NCI-H748 (cell line): ENCODE data around the gene ABHD5.
"Not testable (repeated sequence)": the region's sequence is repeated elsewhere in the genome, so short reads cannot be mapped to it uniquely, and the experiment has no call there.

Experiments used
- DNase-seq: peaks from one replicate; lab custom pipeline; 2025; ENCODE audit not compliant: unreplicated experiment; lab: John Stamatoyannopoulos, UW

ABHD5 gene

DNA sequence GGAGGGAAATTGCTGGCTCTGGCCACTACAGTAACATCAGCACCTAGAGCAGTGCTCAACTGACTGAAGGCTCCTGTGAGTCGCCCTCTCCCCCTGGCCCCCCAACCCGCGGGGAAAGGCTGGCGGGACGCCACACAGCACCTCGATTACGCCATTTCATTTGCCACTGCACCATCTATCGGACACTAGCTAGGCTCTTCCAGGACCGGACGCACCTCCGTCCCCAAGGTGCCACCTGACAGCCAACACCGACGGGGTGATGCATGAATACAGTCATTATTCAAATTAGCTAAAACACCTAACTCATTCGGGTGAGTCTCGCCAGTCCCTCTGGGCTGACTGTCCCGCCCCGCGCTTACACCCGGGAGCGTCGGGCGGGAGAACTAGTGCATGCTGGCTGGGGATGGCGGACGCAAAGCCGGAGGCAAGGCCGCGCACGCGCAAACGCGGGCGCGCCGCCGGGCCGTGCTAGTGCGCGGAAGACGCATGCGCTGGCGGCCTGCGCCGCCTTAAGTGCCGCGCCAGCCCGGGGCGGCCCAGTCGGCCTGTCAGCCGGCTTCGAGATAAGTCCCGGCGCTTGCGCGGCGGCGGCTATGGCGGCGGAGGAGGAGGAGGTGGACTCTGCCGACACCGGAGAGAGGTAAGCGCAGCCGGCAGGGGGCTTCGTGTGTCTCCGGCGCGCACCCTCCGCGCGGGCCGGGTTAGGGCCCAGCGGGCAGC lies at the start of gene ABHD5:
Gene ABHD5, plus strand, starts transcription at position 539 of the 720 bp plus-strand sequence. Its CDS starts 55 bp downstream, at position 594.
- DNase-seq: peak; percentile 94

DNA sequence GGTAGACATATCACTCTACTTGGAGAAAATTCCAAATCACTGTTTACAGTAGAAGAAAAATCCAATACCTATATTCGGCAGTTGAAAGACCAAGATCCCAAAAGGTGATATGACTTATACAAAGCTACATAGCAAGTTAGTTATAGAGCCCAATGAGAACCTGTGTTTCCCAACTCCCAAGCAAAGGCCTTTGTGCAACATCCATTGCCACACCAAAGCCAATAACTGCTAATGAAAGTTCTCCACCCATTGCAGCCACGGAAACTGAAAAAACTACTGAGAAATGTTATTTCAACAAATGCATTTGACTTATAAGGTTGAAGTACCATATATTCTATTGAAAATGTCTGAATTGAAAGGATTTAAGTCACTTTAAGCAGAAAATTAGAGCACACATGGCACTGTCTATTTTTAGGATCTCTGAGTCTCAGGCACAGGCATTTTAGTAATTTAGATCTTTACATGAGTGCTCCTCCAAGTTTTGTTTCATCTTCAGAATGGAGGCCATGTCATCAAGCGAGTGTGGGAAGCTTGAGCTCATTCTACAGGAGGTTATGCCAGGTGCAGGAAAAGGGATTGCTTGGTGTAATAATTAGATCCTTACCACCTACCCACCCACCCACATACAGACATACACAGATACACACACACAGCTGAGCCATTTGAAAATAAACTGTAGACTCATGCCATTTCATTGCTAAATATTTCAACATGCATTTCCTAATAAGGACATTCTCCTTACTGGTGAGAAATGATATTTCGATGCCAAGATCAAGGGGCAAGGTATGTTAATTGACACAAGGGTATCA lies 49.2 kb upstream of the ABHD5 start:
- DNase-seq: no peak

GRCh38 chr3:43644443-43644842 lies 46.3 kb upstream of the ABHD5 start:
- DNase-seq: no peak

GRCh38 chr3:43647331-43648166 lies 43.2 kb upstream of the ABHD5 start:
- no peak for DNase-seq

GRCh38 chr3:43648957-43649356 lies 41.8 kb upstream of the ABHD5 start:
- no peak for DNase-seq

- DNase-seq: peak; percentile 3
These were observed 41.3 kb upstream of the ABHD5 start for GRCh38 chr3:43649365-43649968.

GRCh38 chr3:43650345-43650744 lies 40.4 kb upstream of the ABHD5 start:
- no peak for DNase-seq

DNA sequence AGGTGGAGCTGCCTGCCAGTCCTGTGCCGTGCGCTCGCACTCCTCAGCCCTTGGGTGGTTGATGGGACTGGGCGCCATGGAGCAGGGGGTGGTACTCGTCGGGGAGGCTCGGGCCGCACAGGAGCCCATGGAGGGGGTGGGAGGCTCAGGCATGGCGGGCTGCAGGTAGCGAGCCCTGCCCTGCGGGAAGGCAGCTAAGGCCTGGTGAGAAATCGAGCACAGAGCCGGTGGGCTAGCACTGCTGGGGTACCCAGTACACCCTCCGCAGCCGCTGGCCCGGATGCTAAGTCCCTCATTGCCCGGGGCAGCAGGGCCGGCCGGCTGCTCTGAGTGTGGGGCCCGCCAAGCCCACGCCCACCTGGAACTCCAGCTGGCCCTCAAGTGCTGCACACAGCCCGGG lies 34.3 kb upstream of the ABHD5 start:
- not testable (repeated sequence) for DNase-seq

GRCh38 chr3:43659250-43659880 lies 31.4 kb upstream of the ABHD5 start:
- no peak for DNase-seq

DNA sequence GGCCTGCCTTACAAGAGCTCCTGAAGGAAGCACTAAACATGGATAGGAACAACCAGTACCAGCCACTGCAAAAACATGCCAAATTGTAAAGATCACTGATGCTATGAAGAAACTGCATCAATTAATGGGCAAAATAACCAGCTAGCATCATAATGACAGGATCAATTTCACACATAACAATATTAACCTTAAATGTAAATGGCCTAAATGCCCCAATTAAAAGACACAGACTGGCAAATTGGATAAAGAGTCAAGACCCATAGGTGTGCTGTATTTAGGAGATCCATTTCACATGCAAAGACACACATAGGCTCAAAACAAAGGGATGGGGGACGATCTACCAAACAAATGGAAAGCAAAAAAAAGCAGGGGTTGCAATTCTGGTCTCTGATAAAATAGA lies 29.4 kb upstream of the ABHD5 start:
- DNase-seq: not testable (repeated sequence)

- DNase-seq: not testable (repeated sequence)
These were observed 25.7 kb upstream of the ABHD5 start for GRCh38 chr3:43665011-43665410.

DNA sequence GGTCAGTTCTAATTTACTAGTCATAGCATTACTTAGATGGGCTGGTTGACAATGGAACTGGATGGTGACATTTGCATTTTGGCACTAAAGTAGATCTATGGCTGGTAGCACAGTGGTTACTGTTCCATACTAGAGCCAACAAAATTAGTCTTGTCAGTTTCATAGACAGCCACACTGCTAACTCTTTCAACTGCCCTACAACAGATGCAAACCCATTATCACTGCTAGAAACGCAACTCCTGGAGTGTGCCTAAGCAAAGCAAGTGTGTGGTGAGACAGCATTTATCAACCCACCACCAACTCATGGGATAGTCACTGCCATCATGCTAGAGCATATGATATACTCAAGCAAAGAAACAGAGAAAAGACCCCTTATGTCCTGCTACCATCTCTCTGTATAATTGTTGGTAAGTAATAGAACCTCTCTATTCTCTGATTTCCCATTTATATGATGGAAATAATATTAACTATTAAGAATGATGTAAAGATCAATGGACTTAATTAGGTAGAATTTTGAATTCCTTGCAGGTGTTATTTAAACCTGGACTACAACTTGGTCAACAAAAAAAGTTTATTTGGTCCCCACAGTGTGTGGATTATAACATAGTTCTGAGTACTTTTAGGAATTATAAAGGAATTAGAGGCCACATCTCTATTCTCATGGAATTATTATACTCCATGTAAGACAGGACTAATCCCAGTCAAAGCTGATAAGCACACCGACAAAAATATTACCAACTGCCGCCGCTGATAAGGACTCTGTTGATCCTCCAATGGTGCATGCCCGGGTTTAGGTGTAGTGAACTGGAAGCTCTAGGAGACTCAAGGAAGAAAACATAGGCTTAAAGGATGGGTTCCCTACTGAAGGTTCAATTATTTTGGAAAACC lies 19.9 kb upstream of the ABHD5 start:
- DNase-seq: no peak

- DNase-seq: no peak
These were observed 16.2 kb upstream of the ABHD5 start for GRCh38 chr3:43674345-43675085.

DNA sequence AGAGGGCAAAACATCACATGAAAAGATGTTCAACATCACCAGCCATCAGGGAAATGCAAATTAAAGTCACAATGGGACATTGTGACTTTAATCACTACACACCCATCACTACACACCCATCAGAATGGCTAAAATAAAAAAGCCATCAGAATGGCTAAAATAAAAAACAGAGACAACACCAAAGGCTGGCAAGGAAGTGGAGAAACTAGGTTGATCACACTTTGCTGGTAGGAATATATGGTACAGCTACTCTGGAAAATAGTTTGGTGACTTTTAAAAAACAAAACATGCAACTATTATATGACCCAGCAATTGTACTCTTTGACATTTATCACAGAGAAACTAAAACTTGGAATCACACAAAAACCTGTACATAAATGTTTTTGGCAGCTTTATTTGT lies 15.1 kb upstream of the ABHD5 start:
- no peak for DNase-seq

DNA sequence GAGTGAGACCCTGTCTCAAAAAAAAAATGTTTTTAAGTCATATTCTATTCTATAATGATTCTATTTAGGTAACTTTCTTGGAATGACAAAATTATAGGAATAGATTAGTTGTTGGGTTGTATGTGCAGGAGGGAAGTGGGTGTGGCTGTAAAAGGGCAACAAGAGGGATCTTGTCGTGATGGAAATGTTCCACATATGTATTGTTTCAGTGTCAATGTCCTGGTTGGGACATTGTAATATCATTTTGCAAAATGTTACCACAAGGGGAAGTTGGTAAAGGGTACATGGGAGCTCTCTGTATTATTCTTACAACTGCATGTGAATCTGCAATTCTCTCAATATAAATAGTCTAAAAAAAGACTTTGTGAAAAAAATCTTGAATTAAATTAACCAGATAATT lies 14.3 kb upstream of the ABHD5 start:
- DNase-seq: no peak

GRCh38 chr3:43678375-43678774 lies 12.4 kb upstream of the ABHD5 start:
- not testable (repeated sequence) for DNase-seq

GRCh38 chr3:43678887-43679449 lies 11.8 kb upstream of the ABHD5 start:
- DNase-seq: not testable (repeated sequence)

- DNase-seq: not testable (repeated sequence)
These were observed 9.9 kb upstream of the ABHD5 start for GRCh38 chr3:43680857-43681256.

DNA sequence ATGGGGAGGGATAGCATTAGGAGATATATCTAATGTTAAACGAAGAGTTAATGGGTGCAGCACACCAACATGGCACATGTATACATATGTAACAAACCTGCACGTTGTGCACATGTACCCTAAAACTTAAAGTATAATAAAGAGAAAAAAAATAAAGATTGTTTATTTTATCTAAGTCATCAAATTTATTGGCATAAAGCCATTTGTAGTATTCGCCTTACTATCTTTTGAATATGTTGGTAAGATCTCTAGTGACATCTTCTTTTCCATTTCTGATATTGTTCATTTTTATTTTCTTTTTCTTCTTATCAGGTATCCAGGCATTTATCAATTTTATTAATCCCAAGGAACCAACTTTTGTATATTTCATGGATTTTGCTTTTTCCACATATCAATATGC lies 5.8 kb upstream of the ABHD5 start:
- DNase-seq: no peak
